T-helper 1 cell treated with Interleukin-12 subunit alpha and Interleukin-12 subunit beta and Interleukin-4 antibody, amounts not matched to agents 30 ng/mL and 1 ng/mL, for 36 hours (primary cell): ENCODE data around the gene GTPBP10. TPM values are rescaled to one million over a fixed set of nuclear protein-coding genes. Genes with fewer than 3 reads are reported as not detected.
"Not testable (repeated sequence)": the region's sequence is repeated elsewhere in the genome, so short reads cannot be mapped to it uniquely, and the experiment has no call there.

Source experiments
- intact Hi-C: fragments of 100-400 bp; cut with micrococcal nuclease; formaldehyde crosslinking; loops from one replicate; pipeline ENCODE4 v1.15.1; 2024
- total RNA-seq: library from RNA; stranded (reverse); gene quantifications from 2 replicates; pipeline ENCODE4 v1.2.3, GENCODE V29; 2022

Gene GTPBP10
- total RNA-seq, 1 donor from 2014 or later, result 23.2 TPM

DNA sequence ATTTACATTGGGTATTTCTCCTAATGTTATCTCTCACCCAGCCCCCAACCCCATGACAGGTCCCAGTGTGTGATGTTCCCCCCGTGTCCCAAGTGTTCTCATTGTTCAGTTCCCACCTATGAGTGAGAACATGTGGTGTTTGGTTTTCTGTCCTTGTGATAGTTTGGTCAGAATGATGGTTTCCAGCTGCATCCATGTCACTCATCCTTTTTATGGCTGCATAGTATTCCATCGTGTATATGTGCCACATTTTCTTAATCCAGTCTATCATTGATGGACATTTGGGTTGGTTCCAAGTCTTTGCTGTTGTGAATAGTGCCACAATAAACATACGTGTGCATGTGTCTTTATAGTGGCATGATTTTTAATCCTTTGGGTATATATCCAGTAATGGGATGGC, 3.5 kb downstream of the GTPBP10 start:
- intact Hi-C loops, result not testable (repeated sequence)

- intact Hi-C loops, result no loop called here
Measured at GRCh38 chr7:90351987-90352386, 5.5 kb downstream of the GTPBP10 start.

- intact Hi-C loops, result no loop called here
Measured at GRCh38 chr7:90383422-90383821, 36.9 kb downstream of the GTPBP10 start.

DNA sequence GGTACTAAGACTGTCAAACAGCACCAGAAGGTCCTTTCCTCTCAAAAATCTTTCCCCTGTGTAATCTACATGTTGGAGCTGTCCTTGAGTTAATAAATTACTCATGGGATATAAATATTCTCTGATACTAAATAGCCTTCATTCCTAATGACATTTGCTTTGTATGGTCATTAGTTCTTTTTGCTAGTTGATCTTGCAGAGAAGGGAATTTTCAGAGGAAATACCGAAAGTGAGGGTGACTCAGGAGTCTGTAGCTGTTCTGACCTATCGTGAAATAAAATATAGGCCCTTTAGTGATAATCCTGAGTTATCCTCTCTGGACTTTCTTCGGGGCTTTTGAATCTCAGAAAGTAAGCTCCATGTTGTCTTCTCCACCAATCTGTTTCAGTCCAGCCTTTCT, 37.3 kb downstream of the GTPBP10 start:
- intact Hi-C loops, result no loop called here

GRCh38 chr7:90384433-90384832, 37.9 kb downstream of the GTPBP10 start:
- intact Hi-C loops, result no loop called here

DNA sequence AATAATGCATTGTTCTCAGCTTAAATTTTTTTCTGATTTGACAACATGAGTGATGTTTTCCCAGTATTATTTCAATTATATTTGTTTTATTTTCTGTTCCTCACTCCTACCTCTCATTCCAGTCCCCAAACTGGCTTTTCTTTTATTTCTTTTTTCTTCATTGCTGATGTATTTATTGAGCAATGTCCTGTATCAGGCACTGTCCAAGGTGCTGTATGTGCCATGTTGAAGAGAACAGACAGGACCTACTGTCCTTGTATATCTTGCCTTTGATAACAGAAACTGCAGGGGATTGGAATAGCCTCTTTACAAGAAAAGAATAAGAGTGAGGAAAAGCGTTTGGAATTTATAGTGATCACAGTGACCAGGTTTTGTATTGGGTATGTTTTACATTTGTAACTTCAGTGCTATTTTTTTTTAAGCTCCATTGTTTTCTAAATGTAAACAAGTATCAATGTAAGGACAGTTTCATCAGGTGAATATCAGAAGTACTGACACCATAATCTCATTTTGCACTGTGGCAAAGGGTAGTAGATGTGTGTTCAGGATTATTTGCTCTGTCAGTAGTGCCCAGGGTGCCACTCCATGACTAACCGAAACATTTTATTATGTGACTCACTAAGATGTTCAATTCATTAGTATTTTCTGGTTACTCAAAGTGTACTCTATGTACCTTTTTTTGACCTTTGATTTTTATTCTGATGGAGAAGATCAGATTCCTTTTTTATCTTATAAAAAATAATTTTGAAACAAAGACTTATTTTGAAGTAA, 41.1 kb downstream of the GTPBP10 start:
- intact Hi-C loops, result no loop called here

- intact Hi-C loops, result no loop called here
Measured at GRCh38 chr7:90390926-90391325, 44.4 kb downstream of the GTPBP10 start.

GRCh38 chr7:90391488-90391887, 45.0 kb downstream of the GTPBP10 start:
- intact Hi-C loops, result no loop called here

GRCh38 chr7:90396420-90396819, 49.9 kb downstream of the GTPBP10 start:
- intact Hi-C loops, result no loop called here

DNA sequence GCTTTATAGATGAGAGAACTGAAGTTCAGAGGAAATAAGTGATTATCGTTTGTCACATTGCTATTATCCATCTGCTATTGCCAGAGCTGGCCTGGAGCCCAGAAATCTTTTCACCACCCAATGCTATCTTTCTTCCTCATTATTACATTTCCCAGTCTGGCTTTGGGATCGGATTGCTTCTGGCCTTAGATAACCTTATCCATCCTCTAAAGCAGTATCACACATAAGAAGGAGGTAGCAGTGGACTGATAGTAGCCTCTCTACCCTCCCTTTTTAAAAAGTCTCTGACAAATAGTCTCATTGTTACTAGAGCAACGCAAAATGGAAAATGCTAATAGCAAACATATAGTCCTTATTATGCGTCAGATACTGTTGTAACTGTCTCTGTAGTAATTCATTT, 55.5 kb downstream of the GTPBP10 start:
- intact Hi-C loops, result loop anchor here (5.0 kb wide), 1 partner anchor 1845 kb away; the partner anchor contains the start of genes ANKIB1 and KRIT1

DNA sequence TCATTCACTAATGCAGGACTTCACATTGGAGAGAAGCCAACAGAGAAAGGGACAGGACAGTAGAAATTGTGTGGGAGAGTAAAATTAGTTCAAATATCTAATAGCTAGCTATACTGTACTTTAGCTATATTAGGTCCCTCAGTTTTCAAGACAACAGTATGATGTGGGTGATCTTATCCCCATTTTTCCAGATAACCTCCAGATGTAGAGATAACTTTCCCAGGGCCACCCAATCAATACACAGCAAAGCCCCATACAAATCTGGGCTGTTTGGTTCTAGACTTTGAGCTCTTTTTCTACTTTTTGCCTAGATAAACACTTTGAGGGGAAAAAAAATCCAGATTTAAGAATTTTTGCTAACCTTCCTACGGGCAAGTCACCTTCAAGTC, 56.3 kb downstream of the GTPBP10 start:
- intact Hi-C loops, result loop anchor here (1.0 to 5.0 kb wide), 5 partner anchors 25 to 1845 kb away; partner anchors contain the start of genes ANKIB1, CFAP69, GTPBP10 and KRIT1

GRCh38 chr7:90403174-90404113, 56.9 kb downstream of the GTPBP10 start, which contains the start of gene CLDN12:
Gene CLDN12 (plus strand): TSS chr7:90403461. CDS start chr7:90412677, 9,216 bp downstream.
- intact Hi-C loops, result loop anchor here (1.0 to 5.0 kb wide), 5 partner anchors 24 to 1844 kb away; partner anchors contain the start of genes ANKIB1, CFAP69, GTPBP10 and KRIT1

DNA sequence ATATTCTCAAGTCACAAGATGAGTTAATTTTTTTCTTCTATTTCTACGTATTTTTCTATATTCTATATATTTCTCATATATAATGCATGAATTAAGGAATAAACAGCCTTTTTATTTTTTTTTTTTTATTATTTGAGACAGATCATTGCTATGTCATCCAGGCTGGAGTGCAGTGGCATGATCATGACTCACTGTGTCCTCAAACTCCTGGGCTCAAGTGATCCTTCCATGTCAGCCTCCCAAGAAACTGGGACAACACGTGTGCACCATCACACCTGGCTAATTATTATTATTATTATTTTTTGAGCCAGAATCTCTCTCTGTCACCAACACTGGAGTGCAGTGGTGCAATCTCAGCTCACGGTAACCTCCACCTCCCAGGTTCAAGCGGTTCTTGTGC, 58.3 kb downstream of the GTPBP10 start:
- intact Hi-C loops, result loop anchor here (5.0 kb wide), 1 partner anchor 1843 kb away; the partner anchor contains the start of genes ANKIB1 and KRIT1

- intact Hi-C loops, result no loop called here
Measured at GRCh38 chr7:90407484-90407821, 60.9 kb downstream of the GTPBP10 start.

GRCh38 chr7:90408142-90408541, 61.6 kb downstream of the GTPBP10 start:
- intact Hi-C loops, result no loop called here

- intact Hi-C loops, result no loop called here
Measured at GRCh38 chr7:90409667-90410066, 63.2 kb downstream of the GTPBP10 start.

DNA sequence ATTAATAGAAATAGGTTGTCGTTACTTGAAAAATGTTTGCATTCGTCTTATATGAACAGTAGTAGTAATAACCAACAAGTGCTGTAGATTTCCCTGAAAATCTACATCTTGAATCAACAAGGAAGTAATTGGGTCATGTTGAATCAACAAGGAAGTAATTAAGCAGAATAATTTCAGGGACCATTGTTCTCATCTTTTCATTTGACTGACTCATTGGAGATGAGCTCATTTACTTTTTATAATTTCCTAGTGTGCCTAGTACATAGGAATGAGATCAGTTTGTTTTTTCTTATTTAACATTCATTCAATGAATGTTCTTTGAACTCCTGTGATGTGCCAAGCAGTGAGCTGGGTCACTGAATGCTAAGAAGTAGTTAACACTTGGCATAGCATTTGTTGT, 65.0 kb downstream of the GTPBP10 start:
- intact Hi-C loops, result no loop called here

- intact Hi-C loops, result no loop called here
Measured at GRCh38 chr7:90412458-90413184, 66.1 kb downstream of the GTPBP10 start.

DNA sequence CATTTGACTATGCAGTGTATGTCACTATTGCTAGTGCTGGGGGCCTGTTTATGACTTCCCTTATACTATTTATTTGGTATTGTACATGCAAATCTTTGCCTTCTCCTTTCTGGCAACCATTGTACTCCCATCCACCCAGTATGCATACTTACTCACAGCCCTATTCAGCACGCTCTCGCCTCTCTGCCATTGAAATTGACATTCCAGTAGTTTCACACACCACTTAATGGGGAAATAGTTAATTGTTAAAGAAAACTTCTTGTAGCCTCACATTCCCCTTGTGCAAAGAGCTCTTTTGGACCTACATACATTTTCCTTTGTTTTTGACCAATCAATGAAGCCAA, 66.6 kb downstream of the GTPBP10 start:
- intact Hi-C loops, result no loop called here

GRCh38 chr7:90421651-90422050, 75.1 kb downstream of the GTPBP10 start:
- intact Hi-C loops, result no loop called here

- intact Hi-C loops, result loop anchor here (5.0 kb wide), 1 partner anchor 1637 kb away; no protein-coding TSS in a partner anchor
Measured at GRCh38 chr7:90424720-90425119, 78.2 kb downstream of the GTPBP10 start.
